ENCODE results near the gene PSD2. TPM values are rescaled to one million over a fixed set of nuclear protein-coding genes. Genes with fewer than 3 reads are reported as not detected.

Gene PSD2
- total RNA-seq, 1 experiment from 2014 or later = 0.79 TPM

GRCh38 chr5:139789845-139790189 lies 5.8 kb upstream of the PSD2 start:
- ATAC-seq (no peak), DNase-seq (ENCODE audit: low read depth, low spot score) (no peak)
- Histone ChIP-seq H3K9ac (ENCODE audit: low read length) (no peak overlapping the region), H3K27ac (ENCODE audit: low read depth, low read length) (no peak overlapping the region), H3K9me3 (ENCODE audit: control insufficient read depth in 1 of 2, insufficient read depth in 1 of 2, low read depth in 1 of 2, low read length in 2 of 2) (no peaks in the 10 kb centered on the region), H3K36me3 (ENCODE audit: control insufficient read depth in 1 of 2, insufficient read depth in 2 of 2, low read length in 2 of 2) (no peaks in the 10 kb centered on the region), H2AFZ (ENCODE audit: low read depth, low read length, poor library complexity, severe bottlenecking) (no peak overlapping the region), H4K20me1 (ENCODE audit: insufficient read depth) (no peaks in the 10 kb centered on the region), H3K4me2 (ENCODE audit: low read length) (no peak overlapping the region), H3K4me3 (replicated peaks in 1 of 2; ENCODE audit: low read depth in 1 of 2, low read length in 2 of 2) (no peak overlapping the region), H3K4me1 (ENCODE audit: control insufficient read depth in 1 of 2, insufficient read depth in 2 of 2, low read length in 2 of 2) (peaks cover 3 to 12% of the 10 kb centered on the region in 2 experiments; a peak in 2 of 4 replicates), H3K9me2 (ENCODE audit: insufficient read depth) (no peaks in the 10 kb centered on the region), H3K27me3 (ENCODE audit: insufficient read depth, low read length) (peaks cover 15% of the 10 kb centered on the region; the same call in 1 of the 2 replicates), H3K79me2 (ENCODE audit: insufficient read depth, low read length) (no peaks in the 10 kb centered on the region)
- ChIA-PET POLR2A (no interaction called here), CTCF (interaction anchor here (3.4 to 4.2 kb wide), 2 partner anchors 179 kb away, joined by 22 to 181 read pairs; no protein-coding TSS in a partner anchor), RAD21 (ENCODE audit: low non-redundant PET in 1 of 2, low total read pairs in 2 of 2, uncharacterized antibody in 2 of 2, unreplicated experiment in 2 of 2) (no interaction called here)
- intact Hi-C loops (cut with micrococcal nuclease) = no loop called here
- TF ChIP-seq ZNF274 (IDR thresholded peaks at IDR 0.05; ENCODE audit: low read depth, low read length) (no peak), ELF1 (IDR thresholded peaks at IDR 0.05; ENCODE audit: borderline replicate concordance, low read depth) (no peak), RAD21 (IDR thresholded peaks at IDR 0.05; ENCODE audit: low read depth) (no peak), ZFX (IDR thresholded peaks at IDR 0.05) (no peak), CEBPB (IDR thresholded peaks at IDR 0.05; ENCODE audit: low read depth) (no peak), POLR2AphosphoS5 (IDR thresholded peaks at IDR 0.05; ENCODE audit: low read depth, low read length) (no peak), CTCF (IDR thresholded peaks at IDR 0.05 in 2 of 3, conservative IDR thresholded peaks at IDR 0.05 in 1 of 3; ENCODE audit: borderline replicate concordance in 1 of 3, insufficient read depth in 1 of 3, low read depth in 2 of 3, low read length in 2 of 3) (no peak), JUND (IDR thresholded peaks at IDR 0.05) (no peak), REST (IDR thresholded peaks at IDR 0.05; ENCODE audit: low read depth) (no peak), POLR2A (IDR thresholded peaks at IDR 0.05; ENCODE audit: borderline replicate concordance, extremely low read depth, insufficient read depth, insufficient read length) (no peak)
- no TSS peak for BruUV-seq (replicated peaks)
